ENCODE measurements around the gene CKM.

DNA sequence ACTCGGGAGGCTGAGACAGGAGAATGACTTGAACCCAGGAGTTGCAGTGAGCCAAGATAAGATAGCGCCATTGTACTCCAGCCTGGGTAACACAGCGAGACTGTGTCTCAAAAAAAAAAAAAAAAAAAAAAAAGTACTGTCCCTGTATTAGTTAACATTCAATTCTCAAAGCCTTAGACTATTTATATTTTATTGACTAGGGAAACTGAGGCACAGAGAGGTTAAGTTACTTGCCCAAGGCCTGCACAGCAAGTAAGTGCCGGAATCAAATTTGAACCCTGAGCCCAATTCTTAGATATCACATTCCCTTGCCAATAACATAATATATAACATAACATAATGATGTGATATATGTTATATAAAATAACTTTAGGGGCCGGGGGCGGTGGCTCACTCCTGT, 17.0 kb upstream of the CKM start:
- TF ChIP-seq, protein P1, sequence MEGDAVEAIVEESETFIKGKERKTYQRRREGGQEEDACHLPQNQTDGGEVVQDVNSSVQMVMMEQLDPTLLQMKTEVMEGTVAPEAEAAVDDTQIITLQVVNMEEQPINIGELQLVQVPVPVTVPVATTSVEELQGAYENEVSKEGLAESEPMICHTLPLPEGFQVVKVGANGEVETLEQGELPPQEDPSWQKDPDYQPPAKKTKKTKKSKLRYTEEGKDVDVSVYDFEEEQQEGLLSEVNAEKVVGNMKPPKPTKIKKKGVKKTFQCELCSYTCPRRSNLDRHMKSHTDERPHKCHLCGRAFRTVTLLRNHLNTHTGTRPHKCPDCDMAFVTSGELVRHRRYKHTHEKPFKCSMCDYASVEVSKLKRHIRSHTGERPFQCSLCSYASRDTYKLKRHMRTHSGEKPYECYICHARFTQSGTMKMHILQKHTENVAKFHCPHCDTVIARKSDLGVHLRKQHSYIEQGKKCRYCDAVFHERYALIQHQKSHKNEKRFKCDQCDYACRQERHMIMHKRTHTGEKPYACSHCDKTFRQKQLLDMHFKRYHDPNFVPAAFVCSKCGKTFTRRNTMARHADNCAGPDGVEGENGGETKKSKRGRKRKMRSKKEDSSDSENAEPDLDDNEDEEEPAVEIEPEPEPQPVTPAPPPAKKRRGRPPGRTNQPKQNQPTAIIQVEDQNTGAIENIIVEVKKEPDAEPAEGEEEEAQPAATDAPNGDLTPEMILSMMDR (IDR thresholded peaks at IDR 0.05), result no peak
- TF ChIP-seq POLR2AphosphoS5 (IDR thresholded peaks at IDR 0.05) (no peak), POLR2A (IDR thresholded peaks at IDR 0.05) (no peak), EP300 (IDR thresholded peaks at IDR 0.05) (no peak)

All from sigmoid colon (tissue), 4 donors.